Central memory CD8-positive, alpha-beta T cell (primary cell): Measurements from ENCODE around the gene SAMD4A.

Source experiments
- ATAC-seq: fragments of 150-1000 bp; cut with Tn5 transposase; replicated peaks from 2 replicates; pipeline ENCODE4 v1.10.0; 2022; ENCODE audit warnings: mild to moderate bottlenecking, moderate FRiP score, moderate number of reproducible peaks; ENCODE audit not compliant: poor library complexity, severe bottlenecking; ENCODE audit errors: extremely low read depth
- DNase-seq, 2 donors: peaks; one replicate each; pipeline ENCODE4 v3.0.0; 2021; ENCODE audit warnings: low spot score in 2 of 2
- H3K27ac Mint-ChIP-seq: one replicate; pipeline ENCODE4 v1.8.0; 2022; ENCODE audit warnings: low read depth, mild to moderate bottlenecking, moderate library complexity, mixed read lengths
- H3K27me3 Mint-ChIP-seq: one replicate; pipeline ENCODE4 v1.8.0; 2022; ENCODE audit warnings: mixed read lengths
- H3K36me3 Mint-ChIP-seq: one replicate; pipeline ENCODE4 v1.8.0; 2022; ENCODE audit warnings: mild to moderate bottlenecking, moderate library complexity, mixed read lengths; ENCODE audit not compliant: insufficient read depth
- H3K4me1 Mint-ChIP-seq: one replicate; pipeline ENCODE4 v1.8.0; 2022; ENCODE audit warnings: mixed read lengths
- H3K4me3 Mint-ChIP-seq: one replicate; pipeline ENCODE4 v1.8.0; 2022; ENCODE audit warnings: mild to moderate bottlenecking, moderate library complexity, mixed read lengths
- H3K9me3 Mint-ChIP-seq: one replicate; pipeline ENCODE4 v1.8.0; 2022; ENCODE audit warnings: mixed read lengths

The SAMD4A gene

GRCh38 chr14:54702492-54702891, 135.6 kb downstream of the SAMD4A start:
- no peak for DNase-seq
- Mint-ChIP-seq H3K9me3 (no peaks in the 10 kb centered on the region), H3K27ac (no peak overlapping the region), H3K36me3 (peaks cover 2% of the 10 kb centered on the region), H3K4me1 (no peaks in the 10 kb centered on the region), H3K4me3 (no peak overlapping the region), H3K27me3 (peaks cover 42% of the 10 kb centered on the region)
- ATAC-seq: no peak

- no peak for DNase-seq
- peaks cover 2% of the 10 kb centered on the region for H3K36me3 Mint-ChIP-seq
- H3K4me1 Mint-ChIP-seq: no peaks in the 10 kb centered on the region
- ATAC-seq: no peak
- H3K4me3 Mint-ChIP-seq: no peak overlapping the region
- H3K9me3 Mint-ChIP-seq: no peaks in the 10 kb centered on the region
- H3K27ac Mint-ChIP-seq: no peak overlapping the region
- H3K27me3 Mint-ChIP-seq: peaks cover 41% of the 10 kb centered on the region
These were observed 136.2 kb downstream of the SAMD4A start for GRCh38 chr14:54703082-54703481.

- ATAC-seq: no peak
- no peak for DNase-seq
- Mint-ChIP-seq H3K36me3 (peaks cover 2% of the 10 kb centered on the region), H3K27me3 (peaks cover 40% of the 10 kb centered on the region), H3K4me1 (no peaks in the 10 kb centered on the region), H3K27ac (no peak overlapping the region), H3K9me3 (no peaks in the 10 kb centered on the region), H3K4me3 (no peak overlapping the region)
These were observed 136.8 kb downstream of the SAMD4A start for GRCh38 chr14:54703724-54704123.

- Mint-ChIP-seq H3K27me3 (peaks cover 29% of the 10 kb centered on the region), H3K4me3 (no peak overlapping the region), H3K9me3 (no peaks in the 10 kb centered on the region), H3K36me3 (peaks cover 2% of the 10 kb centered on the region), H3K27ac (no peak overlapping the region), H3K4me1 (no peaks in the 10 kb centered on the region)
- DNase-seq: no peak
- ATAC-seq: no peak
These were observed 137.8 kb downstream of the SAMD4A start for GRCh38 chr14:54704768-54705167.

- no peak overlapping the region for H3K4me3 Mint-ChIP-seq
- H3K4me1 Mint-ChIP-seq: no peaks in the 10 kb centered on the region
- H3K36me3 Mint-ChIP-seq: peaks cover 2% of the 10 kb centered on the region
- no peak overlapping the region for H3K27ac Mint-ChIP-seq
- no peak for DNase-seq
- ATAC-seq: no peak
- peaks cover 10% of the 10 kb centered on the region for H3K27me3 Mint-ChIP-seq
- H3K9me3 Mint-ChIP-seq: no peaks in the 10 kb centered on the region
These were observed 139.8 kb downstream of the SAMD4A start for GRCh38 chr14:54706769-54707168.

GRCh38 chr14:54708161-54708560, 141.2 kb downstream of the SAMD4A start:
- ATAC-seq: no peak
- no peak overlapping the region for H3K4me3 Mint-ChIP-seq
- no peak overlapping the region for H3K27ac Mint-ChIP-seq

GRCh38 chr14:54708982-54709381, 142.1 kb downstream of the SAMD4A start:
- ATAC-seq (no peak), DNase-seq (no peak)
- H3K27ac Mint-ChIP-seq: no peak overlapping the region
- H3K27me3 Mint-ChIP-seq: no peaks in the 10 kb centered on the region
- no peaks in the 10 kb centered on the region for H3K9me3 Mint-ChIP-seq
- no peaks in the 10 kb centered on the region for H3K4me1 Mint-ChIP-seq
- no peak overlapping the region for H3K4me3 Mint-ChIP-seq
- peaks cover 2% of the 10 kb centered on the region for H3K36me3 Mint-ChIP-seq

More at GRCh38 chr14:54708161-54708560, 141.2 kb downstream of the SAMD4A start:
- no peaks in the 10 kb centered on the region for H3K27me3 Mint-ChIP-seq
- no peak for DNase-seq
- H3K9me3 Mint-ChIP-seq: no peaks in the 10 kb centered on the region
- H3K36me3 Mint-ChIP-seq: peaks cover 2% of the 10 kb centered on the region
- H3K4me1 Mint-ChIP-seq: no peaks in the 10 kb centered on the region

GRCh38 chr14:54709444-54709843, 142.5 kb downstream of the SAMD4A start:
- H3K27ac Mint-ChIP-seq: no peak overlapping the region
- H3K4me3 Mint-ChIP-seq: no peak overlapping the region
- no peaks in the 10 kb centered on the region for H3K4me1 Mint-ChIP-seq
- no peaks in the 10 kb centered on the region for H3K27me3 Mint-ChIP-seq
- peaks cover 2% of the 10 kb centered on the region for H3K36me3 Mint-ChIP-seq
- DNase-seq (no peak), ATAC-seq (no peak)
- no peaks in the 10 kb centered on the region for H3K9me3 Mint-ChIP-seq

GRCh38 chr14:54709867-54710266, 142.9 kb downstream of the SAMD4A start:
- DNase-seq (no peak), ATAC-seq (no peak)
- H3K9me3 Mint-ChIP-seq: no peaks in the 10 kb centered on the region
- no peaks in the 10 kb centered on the region for H3K27me3 Mint-ChIP-seq
- H3K4me3 Mint-ChIP-seq: no peak overlapping the region
- peaks cover 2% of the 10 kb centered on the region for H3K36me3 Mint-ChIP-seq
- H3K27ac Mint-ChIP-seq: no peak overlapping the region
- no peaks in the 10 kb centered on the region for H3K4me1 Mint-ChIP-seq

- Mint-ChIP-seq H3K9me3 (no peaks in the 10 kb centered on the region), H3K4me3 (no peak overlapping the region), H3K36me3 (peaks cover 1% of the 10 kb centered on the region), H3K27ac (no peak overlapping the region), H3K27me3 (peaks cover 10% of the 10 kb centered on the region), H3K4me1 (no peaks in the 10 kb centered on the region)
- no peak for DNase-seq
- no peak for ATAC-seq
These were observed 144.4 kb downstream of the SAMD4A start for GRCh38 chr14:54711312-54711711.

- Mint-ChIP-seq H3K4me3 (no peak overlapping the region), H3K27me3 (peaks cover 17% of the 10 kb centered on the region), H3K4me1 (no peaks in the 10 kb centered on the region), H3K27ac (no peak overlapping the region), H3K9me3 (no peaks in the 10 kb centered on the region), H3K36me3 (no peaks in the 10 kb centered on the region)
- DNase-seq (no peak), ATAC-seq (no peak)
These were observed 145.0 kb downstream of the SAMD4A start for GRCh38 chr14:54711812-54712464.

- Mint-ChIP-seq H3K4me1 (no peaks in the 10 kb centered on the region), H3K9me3 (no peaks in the 10 kb centered on the region), H3K36me3 (no peaks in the 10 kb centered on the region), H3K27ac (no peak overlapping the region), H3K4me3 (no peak overlapping the region), H3K27me3 (peaks cover 19% of the 10 kb centered on the region)
- DNase-seq: no peak
- no peak for ATAC-seq
These were observed 145.7 kb downstream of the SAMD4A start for GRCh38 chr14:54712465-54713200.

GRCh38 chr14:54713379-54713778, 146.5 kb downstream of the SAMD4A start:
- no peak overlapping the region for H3K27ac Mint-ChIP-seq
- H3K9me3 Mint-ChIP-seq: no peaks in the 10 kb centered on the region
- ATAC-seq: no peak
- no peak for DNase-seq
- no peaks in the 10 kb centered on the region for H3K4me1 Mint-ChIP-seq
- H3K36me3 Mint-ChIP-seq: peaks cover under 1% of the 10 kb centered on the region
- peaks cover 23% of the 10 kb centered on the region for H3K27me3 Mint-ChIP-seq
- no peak overlapping the region for H3K4me3 Mint-ChIP-seq
